Aorta (tissue), 5 donors: Measurements from ENCODE around the gene ASAP2. TPM values are rescaled to one million over a fixed set of nuclear protein-coding genes. Genes with fewer than 3 reads are reported as not detected.

Source experiments
- ATAC-seq: fragments of 200-7000 bp; cut with Tn5 transposase; one replicate; pipeline ENCODE4 v1.9.1; 2022; ENCODE audit warnings: moderate library complexity; ENCODE audit not compliant: low FRiP score
- DNase-seq, 2 donors: peaks; one replicate each; pipeline ENCODE4 v3.0.0-alpha.2; 2020
- H3K27ac ChIP-seq, 2 donors: one replicate each; pipeline ENCODE4 v1.5.1; 2013; ENCODE audit warnings: low read length in 2 of 2, mild to moderate bottlenecking in 2 of 2, moderate library complexity in 2 of 2, control low read depth in 1 of 2, inconsistent platforms in 1 of 2, low read depth in 1 of 2
- H3K27me3 ChIP-seq, 2 donors: one replicate each; pipeline ENCODE4 v1.6.1; 2013; ENCODE audit warnings: control low read depth in 1 of 2, low read length in 1 of 2, mild to moderate bottlenecking in 1 of 2, moderate library complexity in 1 of 2; ENCODE audit not compliant: insufficient read depth in 2 of 2, control insufficient read depth in 1 of 2
- H3K36me3 ChIP-seq, 2 donors: one replicate each; pipeline ENCODE4 v1.6.1; 2013; ENCODE audit warnings: control low read depth in 1 of 2, low read length in 1 of 2, mild to moderate bottlenecking in 1 of 2; ENCODE audit not compliant: insufficient read depth in 2 of 2, control insufficient read depth in 1 of 2
- H3K4me1 ChIP-seq, 2 donors: one replicate each; pipeline ENCODE4 v1.6.1; 2013; ENCODE audit warnings: low read length in 2 of 2, control low read depth in 1 of 2, mild to moderate bottlenecking in 1 of 2, moderate library complexity in 1 of 2; ENCODE audit not compliant: insufficient read depth in 2 of 2, control insufficient read depth in 1 of 2
- H3K4me3 ChIP-seq, 2 donors: one replicate each; pipeline ENCODE4 v1.5.1; 2013; ENCODE audit warnings: low read length in 2 of 2, control low read depth in 1 of 2, mild to moderate bottlenecking in 1 of 2
- H3K9me3 ChIP-seq: one replicate; pipeline ENCODE4 v1.6.1; 2013; ENCODE audit warnings: mild to moderate bottlenecking, low read length; ENCODE audit not compliant: control insufficient read depth
- WGBS, 2 donors: extraction: QIAGEN DNeasy Blood & Tissue Kit; methylation state at CpG; one replicate each; pipeline ENCODE4 v1.1.7; 2013; 5-methylcytosine and 5-hydroxymethylcytosine counted together
- intact Hi-C, 2 donors: fragments of 100-400 bp; cut with DNase I; formaldehyde crosslinking; loops; one replicate each; pipeline versions ENCODE4 v1.14.2 to v1.15.0; 2022
- polyA plus RNA-seq, 2 donors: library from polyadenylated mRNA; stranded (reverse); fragments of 200-250 nt; gene quantifications; one replicate each; pipeline ENCODE4 v1.2.3, GENCODE V29; 2013
- total RNA-seq, 2 donors: library from RNA; stranded (reverse); fragmentation: NEBNext Ultra II Directional; extraction: Animal tissue kit (Norgen Biotek cat#: 25700); gene quantifications; one replicate each; pipeline ENCODE4 v1.2.1, GENCODE V29; 2021
- donor health status: healthy with polysubstance abuse.
- donor health status: Bipolar disorder and iron deficiency.
- donor health status: DM: no; HTN: no; CAD: no.
- donor health status: DM: no; HTN: no; CAD: no.
- donor health status: DM: yes; HTN: yes; CAD: no.

Gene ASAP2
- total and polyA plus RNA-seq, 4 donors = 16.7 to 72.4 (median 48.8) TPM

DNA sequence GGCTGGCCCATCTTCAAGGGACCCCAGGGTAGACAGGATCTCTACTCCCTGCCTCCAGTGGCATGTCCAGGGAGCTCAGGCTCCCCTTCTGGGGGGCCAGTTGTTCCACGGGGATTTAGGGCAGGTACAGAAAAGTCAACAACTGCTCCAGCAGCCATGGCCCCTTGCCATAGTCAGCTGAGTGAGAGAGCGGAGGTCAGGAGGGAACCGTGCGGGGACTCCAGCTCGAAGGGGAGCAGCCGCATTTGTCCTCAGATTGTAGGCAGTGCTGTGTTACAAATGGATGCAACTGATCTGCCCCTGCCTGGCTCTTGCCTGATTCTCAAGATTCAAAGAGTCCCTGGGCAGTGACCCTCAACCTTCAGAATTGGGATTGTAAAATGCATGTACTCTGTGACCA is 166.9 kb downstream of the ASAP2 start:
- Histone ChIP-seq H3K27ac (no peak overlapping the region), H3K4me3 (no peak overlapping the region), H3K27me3 (no peaks in the 10 kb centered on the region), H3K9me3 (no peaks in the 10 kb centered on the region), H3K36me3 (no peaks in the 10 kb centered on the region), H3K4me1 (no peaks in the 10 kb centered on the region)
- 65 to 69% methylated on average over 6 of the region's 6 CpGs for WGBS, 2 donors
- DNase-seq (no peak), ATAC-seq (no peak)
- intact Hi-C loops = no loop called here

- 91 to 95% methylated on average over 18 of the region's 18 CpGs for WGBS, 2 donors
- Histone ChIP-seq H3K4me1 (no peaks in the 10 kb centered on the region), H3K9me3 (no peaks in the 10 kb centered on the region), H3K36me3 (no peaks in the 10 kb centered on the region), H3K27me3 (no peaks in the 10 kb centered on the region), H3K27ac (no peak overlapping the region), H3K4me3 (no peak overlapping the region)
- intact Hi-C loops = no loop called here
- ATAC-seq (no peak), DNase-seq (no peak)
Observed at GRCh38 chr2:9374071-9374730, 167.6 kb downstream of the ASAP2 start.

DNA sequence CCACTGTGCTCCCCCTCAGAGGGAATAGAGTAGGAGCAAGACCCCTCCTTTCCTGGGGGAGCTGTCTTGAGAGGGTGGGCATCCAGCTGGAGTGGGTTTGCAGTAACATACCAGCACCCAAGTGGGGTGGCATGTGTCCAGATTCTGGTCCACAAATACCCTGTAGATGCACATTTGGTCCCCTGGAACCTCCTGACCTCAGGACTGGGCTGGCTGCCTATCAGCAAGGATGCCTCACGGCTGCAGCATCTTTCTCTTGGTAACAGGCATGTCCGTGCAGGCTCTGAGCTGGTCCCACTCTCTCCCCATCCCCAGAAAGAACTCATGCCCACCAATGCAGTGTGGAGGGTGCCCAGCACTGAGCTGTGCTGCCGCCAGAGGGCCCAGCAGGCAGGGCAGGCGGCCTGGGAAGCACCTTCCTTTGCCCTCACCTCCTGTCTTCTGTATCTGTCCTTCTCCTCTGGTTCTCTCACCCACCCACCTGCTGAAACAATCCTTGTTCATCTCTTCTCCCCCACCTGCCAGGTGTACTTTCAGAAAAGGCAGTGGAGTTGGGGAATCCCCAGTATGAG is 169.3 kb downstream of the ASAP2 start:
- DNase-seq = no peak
- Histone ChIP-seq H3K27ac (no peak overlapping the region), H3K4me3 (no peak overlapping the region), H3K36me3 (no peaks in the 10 kb centered on the region), H3K9me3 (no peaks in the 10 kb centered on the region), H3K27me3 (no peaks in the 10 kb centered on the region), H3K4me1 (no peaks in the 10 kb centered on the region)
- intact Hi-C loops = no loop called here
- WGBS, 2 donors = 85 to 87% methylated on average over 4 of the region's 4 CpGs
- ATAC-seq = no peak

DNA sequence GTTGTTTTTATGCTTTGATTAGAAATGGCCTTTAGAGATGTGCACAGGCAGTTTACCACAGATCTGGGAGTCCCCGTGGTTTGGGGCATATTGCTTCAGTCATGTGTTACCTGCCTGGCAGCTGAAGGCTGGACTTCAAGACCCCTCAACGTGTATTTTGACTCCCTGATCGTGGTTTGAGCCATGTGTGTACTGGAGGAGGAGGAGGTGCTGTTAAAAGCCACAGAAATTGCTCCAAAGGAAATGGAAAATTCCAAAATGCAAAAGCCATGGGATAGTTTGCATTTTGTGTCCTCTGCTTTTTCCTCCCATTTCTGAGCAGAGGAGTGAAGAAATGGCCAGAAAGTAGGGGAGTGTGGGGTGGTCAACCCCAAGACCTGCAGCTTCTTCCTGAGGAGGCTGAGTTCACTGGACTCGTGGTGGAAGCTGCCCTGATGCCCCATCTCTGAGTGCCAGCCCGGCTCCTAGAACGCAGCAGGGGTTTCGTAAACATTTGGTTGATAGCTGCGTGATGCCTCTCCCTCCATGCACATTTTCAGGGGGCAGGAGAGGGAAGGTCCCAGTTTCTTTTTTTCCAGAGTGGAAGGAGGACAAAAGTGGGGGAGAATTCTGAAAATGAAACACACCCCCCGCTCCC is 171.0 kb downstream of the ASAP2 start:
- Histone ChIP-seq H3K27ac (peak overlapping the region in 1 of 2 donors; percentile 34), H3K4me1 (no peaks in the 10 kb centered on the region), H3K4me3 (no peak overlapping the region), H3K27me3 (no peaks in the 10 kb centered on the region), H3K36me3 (no peaks in the 10 kb centered on the region), H3K9me3 (no peaks in the 10 kb centered on the region)
- no peak for DNase-seq
- WGBS, 2 donors = 55 to 68% methylated on average over 9 of the region's 9 CpGs
- ATAC-seq = no peak
- intact Hi-C loops = no loop called here

DNA sequence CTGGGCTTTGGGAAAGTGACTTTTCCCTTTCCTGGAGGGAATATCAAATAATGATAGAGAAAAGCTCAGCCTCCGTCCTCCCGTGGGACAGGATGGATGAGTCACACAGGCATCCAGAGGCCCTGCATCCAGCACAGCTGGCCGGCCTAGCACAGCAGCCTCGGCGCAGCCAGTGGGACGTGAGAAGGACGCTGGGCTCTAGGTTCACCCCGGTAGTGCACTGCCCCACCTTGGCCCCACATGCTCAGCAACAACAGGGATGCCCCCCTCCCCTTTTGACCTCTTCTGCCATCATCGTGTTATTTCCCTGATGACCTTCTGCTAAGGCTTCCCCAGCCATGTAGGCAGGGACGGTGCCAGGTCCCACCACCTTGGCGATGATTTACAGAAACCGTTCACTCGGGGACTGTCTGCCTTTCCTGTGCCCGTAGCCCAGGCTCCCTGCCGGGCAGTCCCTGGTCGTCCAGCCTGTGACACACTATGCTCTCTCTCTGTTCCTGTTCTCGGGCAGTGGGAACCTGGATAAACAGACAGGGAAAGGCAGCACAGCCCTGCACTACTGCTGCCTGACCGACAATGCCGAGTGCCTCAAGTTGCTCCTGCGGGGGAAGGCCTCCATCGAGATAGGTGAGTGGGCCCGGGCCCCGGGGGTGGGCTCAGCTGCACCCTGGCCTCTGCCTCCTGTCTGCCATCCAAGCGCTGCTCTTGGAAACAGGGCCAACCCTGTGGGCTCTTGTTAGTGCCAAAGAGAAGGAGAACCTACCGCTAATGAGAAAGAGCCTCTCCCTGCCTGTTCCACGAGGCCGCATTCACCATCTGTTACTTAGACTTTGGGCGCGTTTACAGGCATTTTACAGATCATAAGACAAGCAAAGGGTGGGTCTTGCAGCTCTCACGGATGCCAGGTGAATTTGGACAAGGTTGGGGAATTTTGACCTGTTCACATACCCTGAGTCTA is 172.1 kb downstream of the ASAP2 start:
- Histone ChIP-seq H3K27me3 (no peaks in the 10 kb centered on the region), H3K27ac (peak overlapping the region in 1 of 2 donors; percentile 55), H3K36me3 (no peaks in the 10 kb centered on the region), H3K9me3 (no peaks in the 10 kb centered on the region), H3K4me1 (no peaks in the 10 kb centered on the region), H3K4me3 (no peak overlapping the region)
- intact Hi-C loops = no loop called here
- ATAC-seq (peak; percentile 77), DNase-seq (peak; percentile 85 to 88)
- 59 to 64% methylated on average over 30 of the region's 30 CpGs for WGBS, 2 donors

DNA sequence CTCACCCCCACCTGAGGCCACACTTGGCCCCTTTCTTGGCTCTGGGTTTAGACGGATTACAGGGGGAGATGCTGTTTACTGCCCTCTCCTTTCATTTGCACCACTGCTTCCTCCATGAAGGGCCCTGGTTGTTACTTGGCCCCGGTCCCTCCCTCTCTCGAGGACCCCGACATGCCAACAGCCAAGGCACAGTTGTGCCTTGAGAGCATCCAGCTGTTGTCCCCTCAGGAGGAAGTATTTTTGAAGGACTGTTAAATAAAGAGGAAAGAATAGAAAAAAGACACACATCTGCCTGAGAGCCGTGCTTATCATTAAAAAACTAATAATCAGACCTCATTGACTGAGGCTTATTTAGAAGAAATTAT is 172.8 kb downstream of the ASAP2 start:
- Histone ChIP-seq H3K4me1 (no peaks in the 10 kb centered on the region), H3K27ac (no peak overlapping the region), H3K36me3 (no peaks in the 10 kb centered on the region), H3K4me3 (no peak overlapping the region), H3K27me3 (no peaks in the 10 kb centered on the region), H3K9me3 (no peaks in the 10 kb centered on the region)
- intact Hi-C loops = no loop called here
- DNase-seq = no peak
- ATAC-seq = no peak
- 92 to 95% methylated on average over 5 of the region's 5 CpGs for WGBS, 2 donors

GRCh38 chr2:9380702-9381628 is 174.4 kb downstream of the ASAP2 start:
- Histone ChIP-seq H3K4me3 (no peak overlapping the region), H3K27ac (peak overlapping the region in 1 of 2 donors; percentile 56), H3K9me3 (no peaks in the 10 kb centered on the region), H3K27me3 (no peaks in the 10 kb centered on the region), H3K4me1 (no peaks in the 10 kb centered on the region), H3K36me3 (no peaks in the 10 kb centered on the region)
- WGBS, 2 donors = 66 to 68% methylated on average over 18 of the region's 18 CpGs
- ATAC-seq = peak; percentile 73
- intact Hi-C loops = no loop called here
- DNase-seq = peak in 1 of 2 donors; percentile 81
